Measurements from ENCODE around the gene SUGP2. TPM values are rescaled to one million over a fixed set of nuclear protein-coding genes. Genes with fewer than 3 reads are reported as not detected.
A peak's percentile ranks its signal among the peaks of the same experiment; 100 is the strongest.

SUGP2 gene
- total RNA-seq, 3 donors from 2014 or later (not counting 1 experiment from before 2014, with no cell fraction given): 220 to 237 (median 236) TPM

DNA sequence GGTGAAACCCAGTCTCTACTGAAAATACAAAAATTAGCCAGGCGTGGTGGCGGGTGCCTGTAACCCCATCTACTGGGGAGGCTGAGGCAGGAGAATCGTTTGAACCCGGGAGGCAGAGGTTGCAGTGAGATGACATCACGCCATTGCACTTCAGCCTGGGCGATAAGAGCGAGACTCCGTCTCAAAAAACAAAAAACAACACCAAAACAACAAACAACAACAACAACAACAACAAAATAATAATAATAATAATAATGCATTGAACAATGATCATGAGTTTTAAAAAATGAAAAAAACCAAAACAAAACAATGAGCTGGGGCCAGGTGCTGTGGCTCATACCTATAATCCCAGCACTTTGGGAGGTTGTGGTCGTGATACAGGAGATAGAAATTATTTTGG, 69.2 kb downstream of the SUGP2 start:
- Mint-ChIP-seq H3K27me3 (ENCODE audit: low read depth in 2 of 2) (peaks cover 14 to 20% of the 10 kb centered on the region in 2 donors), H3K27ac (no peak overlapping the region), H3K4me3 (no peak overlapping the region), H3K4me1 (peaks cover 0 to 13% of the 10 kb centered on the region in 2 donors), H3K9me3 (no peaks in the 10 kb centered on the region), H3K36me3 (no peaks in the 10 kb centered on the region)
- H3K36me3 ChIP-seq (ENCODE audit: control insufficient read depth, insufficient read depth, low read length): no peaks in the 10 kb centered on the region
- H3K4me3 ChIP-seq (ENCODE audit: low read length): no peak overlapping the region
- TF ChIP-seq, protein P1, sequence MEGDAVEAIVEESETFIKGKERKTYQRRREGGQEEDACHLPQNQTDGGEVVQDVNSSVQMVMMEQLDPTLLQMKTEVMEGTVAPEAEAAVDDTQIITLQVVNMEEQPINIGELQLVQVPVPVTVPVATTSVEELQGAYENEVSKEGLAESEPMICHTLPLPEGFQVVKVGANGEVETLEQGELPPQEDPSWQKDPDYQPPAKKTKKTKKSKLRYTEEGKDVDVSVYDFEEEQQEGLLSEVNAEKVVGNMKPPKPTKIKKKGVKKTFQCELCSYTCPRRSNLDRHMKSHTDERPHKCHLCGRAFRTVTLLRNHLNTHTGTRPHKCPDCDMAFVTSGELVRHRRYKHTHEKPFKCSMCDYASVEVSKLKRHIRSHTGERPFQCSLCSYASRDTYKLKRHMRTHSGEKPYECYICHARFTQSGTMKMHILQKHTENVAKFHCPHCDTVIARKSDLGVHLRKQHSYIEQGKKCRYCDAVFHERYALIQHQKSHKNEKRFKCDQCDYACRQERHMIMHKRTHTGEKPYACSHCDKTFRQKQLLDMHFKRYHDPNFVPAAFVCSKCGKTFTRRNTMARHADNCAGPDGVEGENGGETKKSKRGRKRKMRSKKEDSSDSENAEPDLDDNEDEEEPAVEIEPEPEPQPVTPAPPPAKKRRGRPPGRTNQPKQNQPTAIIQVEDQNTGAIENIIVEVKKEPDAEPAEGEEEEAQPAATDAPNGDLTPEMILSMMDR (IDR thresholded peaks at IDR 0.05): no peak
- intact Hi-C loops (cut with micrococcal nuclease): no loop called here
- ATAC-seq (no peak), DNase-seq (no peak)
- no peak overlapping the region for H3K27ac ChIP-seq (ENCODE audit: low read length)
- peaks cover 5% of the 10 kb centered on the region for H3K27me3 ChIP-seq (ENCODE audit: control insufficient read depth, insufficient read depth, low read length)
- 95% methylated on average over 7 of the region's 9 CpGs for WGBS (ENCODE audit: insufficient coverage)
- peaks cover 15% of the 10 kb centered on the region for H3K4me1 ChIP-seq (ENCODE audit: control insufficient read depth, insufficient read depth, low read length)
- peaks cover 4% of the 10 kb centered on the region for H3K9me3 ChIP-seq (ENCODE audit: control insufficient read depth, insufficient read depth, low read length)

DNA sequence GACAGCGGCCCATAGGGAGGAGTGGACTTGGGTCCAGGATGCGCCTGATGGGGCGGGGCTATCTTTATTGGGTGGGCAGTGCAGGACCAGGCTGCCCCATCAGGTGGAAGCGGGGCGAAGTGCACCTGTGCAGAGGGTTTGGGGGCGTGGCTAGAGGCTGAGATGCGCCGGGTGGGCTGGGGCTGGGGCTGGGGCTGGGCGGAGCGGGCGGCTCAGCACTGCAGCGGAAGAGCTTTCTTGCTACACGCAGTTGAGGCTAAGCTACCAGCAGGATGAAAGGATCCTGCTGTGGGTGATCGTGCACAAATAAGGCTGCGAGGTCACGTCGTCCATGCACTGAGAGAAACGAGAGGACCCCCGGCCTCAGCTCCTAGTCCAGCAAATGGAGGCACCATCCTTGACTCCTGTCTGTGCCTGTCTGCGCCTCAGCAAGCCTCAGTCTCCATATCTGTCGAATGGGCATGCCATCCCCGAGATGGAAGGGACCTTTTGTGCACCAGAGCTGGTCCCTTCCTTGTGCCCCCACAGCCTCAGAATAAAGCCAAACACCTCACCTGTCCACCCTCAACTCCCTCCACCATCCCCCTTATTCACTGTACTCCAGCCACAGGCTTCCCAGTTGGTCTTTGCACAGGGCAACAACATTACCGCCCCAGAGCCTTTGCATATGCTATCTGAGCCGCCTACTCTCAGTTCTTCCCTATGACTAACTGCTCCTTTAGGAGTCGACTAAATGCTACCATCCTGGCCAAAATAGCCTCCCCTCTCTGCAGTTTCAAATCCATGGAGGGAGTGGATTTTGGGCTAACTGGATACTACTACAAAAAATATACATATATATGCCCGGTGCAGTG, 71.3 kb downstream of the SUGP2 start:
- Histone ChIP-seq H3K27ac (ENCODE audit: low read length) (no peak overlapping the region), H3K27me3 (ENCODE audit: control insufficient read depth, insufficient read depth, low read length) (peaks cover 5% of the 10 kb centered on the region), H3K36me3 (ENCODE audit: control insufficient read depth, insufficient read depth, low read length) (no peaks in the 10 kb centered on the region), H3K4me1 (ENCODE audit: control insufficient read depth, insufficient read depth, low read length) (peaks cover 7% of the 10 kb centered on the region), H3K4me3 (ENCODE audit: low read length) (no peak overlapping the region), H3K9me3 (ENCODE audit: control insufficient read depth, insufficient read depth, low read length) (no peaks in the 10 kb centered on the region)
- WGBS (ENCODE audit: insufficient coverage): 22% methylated on average over 26 of the region's 26 CpGs
- Mint-ChIP-seq H3K4me1 (peaks cover 0 to 13% of the 10 kb centered on the region in 2 donors), H3K27me3 (ENCODE audit: low read depth in 2 of 2) (peaks cover 14 to 20% of the 10 kb centered on the region in 2 donors), H3K4me3 (no peak overlapping the region), H3K27ac (no peak overlapping the region), H3K9me3 (no peaks in the 10 kb centered on the region), H3K36me3 (no peaks in the 10 kb centered on the region)
- DNase-seq (peak in 1 of 2 donors; percentile 41), ATAC-seq (peak in 1 of 3 donors; percentile 50)
- TF ChIP-seq, protein P1 (IDR thresholded peaks at IDR 0.05): no peak
- intact Hi-C loops (cut with micrococcal nuclease): no loop called here

DNA sequence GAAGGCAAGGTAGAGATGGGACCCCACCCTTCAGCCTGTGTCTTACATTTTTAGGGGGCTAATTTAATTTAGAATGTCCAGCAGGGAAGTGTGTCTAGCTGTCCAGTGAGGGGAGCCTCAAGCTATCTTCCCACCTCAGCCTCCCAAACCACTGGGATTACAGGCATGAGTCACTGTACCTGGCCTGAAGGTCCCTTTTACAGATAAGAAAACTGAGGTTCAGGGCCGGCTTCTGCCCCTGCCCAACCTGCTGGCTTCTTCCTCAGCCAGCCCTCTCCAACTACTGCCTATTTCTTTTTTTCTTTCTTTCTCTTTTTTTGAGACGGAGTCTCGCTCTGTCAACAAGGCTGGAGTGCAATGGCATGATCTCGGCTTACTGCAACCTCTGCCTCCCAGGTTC, 72.9 kb downstream of the SUGP2 start:
- H3K9me3 Mint-ChIP-seq: no peaks in the 10 kb centered on the region
- H3K4me1 ChIP-seq (ENCODE audit: control insufficient read depth, insufficient read depth, low read length): peaks cover 7% of the 10 kb centered on the region
- no peak overlapping the region for H3K4me3 ChIP-seq (ENCODE audit: low read length)
- H3K27ac ChIP-seq (ENCODE audit: low read length): no peak overlapping the region
- H3K27me3 Mint-ChIP-seq (ENCODE audit: low read depth in 2 of 2): peaks cover 11 to 13% of the 10 kb centered on the region in 2 donors
- H3K4me3 Mint-ChIP-seq: no peak overlapping the region
- H3K27ac Mint-ChIP-seq: no peak overlapping the region
- WGBS (ENCODE audit: insufficient coverage): 92% methylated on average over 4 of the region's 4 CpGs
- ATAC-seq (no peak), DNase-seq (no peak)
- peaks cover 0 to 13% of the 10 kb centered on the region in 2 donors for H3K4me1 Mint-ChIP-seq
- TF ChIP-seq, protein P1 (IDR thresholded peaks at IDR 0.05): no peak
- intact Hi-C loops (cut with micrococcal nuclease): no loop called here
- H3K27me3 ChIP-seq (ENCODE audit: control insufficient read depth, insufficient read depth, low read length): peaks cover 5% of the 10 kb centered on the region
- H3K36me3 Mint-ChIP-seq: no peaks in the 10 kb centered on the region
- no peaks in the 10 kb centered on the region for H3K9me3 ChIP-seq (ENCODE audit: control insufficient read depth, insufficient read depth, low read length)
- no peaks in the 10 kb centered on the region for H3K36me3 ChIP-seq (ENCODE audit: control insufficient read depth, insufficient read depth, low read length)

Measured in natural killer cell (primary cell).